HG03025 (cell line): Measurements from ENCODE around the gene FNDC5.
"Not testable (repeated sequence)": the region's sequence is repeated elsewhere in the genome, so short reads cannot be mapped to it uniquely, and the experiment has no call there.

ENCODE experiments used
- ATAC-seq: cut with Tn5 transposase; IDR thresholded peaks from one replicate; pipeline ENCODE4 v1.9.1; 2021; ENCODE audit warnings: mild to moderate bottlenecking, moderate library complexity; ENCODE audit not compliant: unreplicated experiment, low FRiP score

FNDC5 gene

GRCh38 chr1:32870615-32871363 is at the start of gene FNDC5:
FNDC5 (minus strand) TSS chr1:32870912.
- no peak for ATAC-seq

- no peak for ATAC-seq
Measured at GRCh38 chr1:32919811-32920733, 49.4 kb upstream of the FNDC5 start.

GRCh38 chr1:32918179-32918578 is 47.5 kb upstream of the FNDC5 start:
- no peak for ATAC-seq

GRCh38 chr1:32917521-32917920 is 46.8 kb upstream of the FNDC5 start:
- ATAC-seq: no peak

GRCh38 chr1:32915766-32916706 is 45.3 kb upstream of the FNDC5 start:
- ATAC-seq: no peak

- no peak for ATAC-seq
Measured at GRCh38 chr1:32910319-32910718, 39.6 kb upstream of the FNDC5 start.

GRCh38 chr1:32907435-32907834 is 36.7 kb upstream of the FNDC5 start:
- ATAC-seq: no peak

GRCh38 chr1:32906654-32907053 is 35.9 kb upstream of the FNDC5 start:
- ATAC-seq: no peak

GRCh38 chr1:32905588-32905987 is 34.9 kb upstream of the FNDC5 start:
- ATAC-seq: not testable (repeated sequence)

- ATAC-seq: no peak
Measured at GRCh38 chr1:32904797-32905196, 34.1 kb upstream of the FNDC5 start.

GRCh38 chr1:32903991-32904785 is 33.5 kb upstream of the FNDC5 start:
- no peak for ATAC-seq

GRCh38 chr1:32902535-32902920 is 31.8 kb upstream of the FNDC5 start:
- ATAC-seq: no peak

- no peak for ATAC-seq
Measured at GRCh38 chr1:32901823-32902534, 31.3 kb upstream of the FNDC5 start.

- ATAC-seq: no peak
Measured at GRCh38 chr1:32900956-32901822, 30.5 kb upstream of the FNDC5 start, which contains the start of gene TMEM54. TMEM54 (minus strand) TSS chr1:32901389; CDS start chr1:32901238, 151 bp downstream.

- no peak for ATAC-seq
Measured at GRCh38 chr1:32900371-32900955, 29.8 kb upstream of the FNDC5 start.

- ATAC-seq: no peak
Measured at GRCh38 chr1:32899586-32900296, 29.0 kb upstream of the FNDC5 start.

GRCh38 chr1:32898958-32899357 is 28.2 kb upstream of the FNDC5 start:
- no peak for ATAC-seq
